ENCODE data around the gene PRND. TPM values are rescaled to one million over a fixed set of nuclear protein-coding genes. Genes with fewer than 3 reads are reported as not detected.
A peak's percentile ranks its signal among the peaks of the same experiment; 100 is the strongest.

Gene PRND
- total and polyA plus RNA-seq, 2 of the 13 experiments (the other 11 are each of a cell fraction or from before 2014, with no cell fraction given): not detected

- H3K9me3 ChIP-seq (ENCODE audit: low read length): no peaks in the 10 kb centered on the region
- H3K27me3 ChIP-seq (ENCODE audit: control insufficient read depth in 1 of 2, insufficient read depth in 2 of 2, low read length in 2 of 2): peaks cover 0 to 23% of the 10 kb centered on the region in 2 experiments; a peak in 3 of 5 replicates
- peak overlapping the region; percentile 88 for H3K4me2 ChIP-seq (ENCODE audit: low read depth, low read length)
- H3K9ac ChIP-seq (ENCODE audit: insufficient read depth, low read depth, low read length): peak overlapping the region; percentile 88; the same call in 1 of the 2 replicates
- H3K27ac ChIP-seq (ENCODE audit: extremely low read length, insufficient read depth, low read length): no peak overlapping the region
- DNase-seq (ENCODE audit: low spot score): peak; percentile 63
- 0 out of 5 replicates have a peak, but pooled peaks cover 0 to 5% of the 10 kb centered on the region in 2 experiments for H3K36me3 ChIP-seq (replicated peaks in 1 of 2; ENCODE audit: control insufficient read depth in 1 of 2, insufficient read depth in 2 of 2, low read length in 2 of 2)
- peak overlapping the region in 2 of 3 experiments; percentile 82 to 88; a peak in 2 of 6 replicates for H3K4me3 ChIP-seq (replicated peaks in 1 of 3; ENCODE audit: insufficient read depth in 1 of 3, low read depth in 2 of 3, low read length in 3 of 3)
- ATAC-seq: peak; percentile 50
- peaks cover 48% of the 10 kb centered on the region for H3K4me1 ChIP-seq (ENCODE audit: insufficient read depth, low read length)
- H4K20me1 ChIP-seq (ENCODE audit: insufficient read depth, low read length): 0 out of 2 replicates have a peak, but pooled peaks cover 3% of the 10 kb centered on the region
- no peak for FAIRE-seq
- peak overlapping the region; percentile 52 for H2AFZ ChIP-seq (ENCODE audit: low read length)
- BruUV-seq (replicated peaks): no TSS peak
- H3K79me2 ChIP-seq (ENCODE audit: insufficient read depth, low read length): peaks cover 26% of the 10 kb centered on the region
- POLR2A ChIA-PET: interaction anchor here (0.7 to 1.2 kb wide), 2 partner anchors 469 to 507 kb away, joined by 3 to 7 read pairs; no protein-coding TSS in a partner anchor
- intact Hi-C loops (cut with micrococcal nuclease; ENCODE audit: unreplicated experiment): no loop called here
- in situ Hi-C loops (cut with HindIII; ENCODE audit: extremely low pct_ligation_motif_present, low pct_unique_long_range_greater_than_20kb): no loop called here
- CTCF ChIA-PET (ENCODE audit: low intra/inter-chr PET ratio, low total read pairs): no interaction called here
- WGBS (ENCODE audit: low lambda C conversion rate): 7% methylated on average over 5 of the region's 6 CpGs
- no peak for TF ChIP-seq ZFP36 (IDR thresholded peaks at IDR 0.05; ENCODE audit: borderline replicate concordance, low read depth, low read length, partially characterized antibody)
- no peak for TF ChIP-seq ARID4A (CRISPR knock-in tag; IDR thresholded peaks at IDR 0.05; ENCODE audit: borderline replicate concordance)
- TF ChIP-seq ZBTB7A (CRISPR knock-in tag; IDR thresholded peaks at IDR 0.05): no peak
- 0 out of 2 replicates have a peak, but pooled peaks have one; percentile 24 for TF ChIP-seq SP4 (CRISPR knock-in tag; IDR thresholded peaks at IDR 0.05)
- no peak for TF ChIP-seq NCOA5 (CRISPR knock-in tag; IDR thresholded peaks at IDR 0.05)
- TF ChIP-seq ZNF761 (CRISPR knock-in tag; conservative IDR thresholded peaks at IDR 0.05): no peak
- TF ChIP-seq NRL (CRISPR knock-in tag; IDR thresholded peaks at IDR 0.05; ENCODE audit: borderline replicate concordance): no peak
- peak; percentile 64 for TF ChIP-seq ZNF792 (CRISPR knock-in tag; IDR thresholded peaks at IDR 0.05)
- no peak for TF ChIP-seq CREB3 (CRISPR knock-in tag; IDR thresholded peaks at IDR 0.05)
- TF ChIP-seq HOMEZ (CRISPR knock-in tag; IDR thresholded peaks at IDR 0.05; ENCODE audit: low read depth): peak; percentile 69; the same call in 1 of the 2 replicates
- no peak for TF ChIP-seq ZNF17 (CRISPR knock-in tag; IDR thresholded peaks at IDR 0.05)
Measured at GRCh38 chr20:4684837-4685413, 36.8 kb upstream of the PRND start.

Data from HepG2 (cell line).